Loucy (cell line): ENCODE data around the gene GALNT7.

ENCODE experiments used
- CTCF ChIP-seq: fragments of 200-600 bp; sonication (generic); conservative IDR thresholded peaks from 2 replicates; pipeline ENCODE4 v1.5.1; 2014; ENCODE audit warnings: mild to moderate bottlenecking, antibody characterized with exemption, low read length
- EZH2phosphoT487 ChIP-seq: fragments of 200-600 bp; IDR thresholded peaks from 2 replicates; pipeline ENCODE4 v1.6.1; 2018; ENCODE audit warnings: antibody characterized with exemption, mild to moderate bottlenecking, moderate library complexity, borderline replicate concordance

- TF ChIP-seq CTCF (no peak), EZH2phosphoT487 (no peak)
Measured at GRCh38 chr4:173151496-173151895, 17.1 kb upstream of the GALNT7 start.
